MCF 10A (cell line): Measurements from ENCODE around the gene CSTB. TPM values are rescaled to one million over a fixed set of nuclear protein-coding genes. Genes with fewer than 3 reads are reported as not detected.

Experiments
- BruUV-seq: library from RNA; stranded (reverse); fragments of 400-500 nt; replicated peaks from 2 replicates; lab custom pipeline; 2021; lab: Mats Ljungman, UMichigan
- CTCF ChIA-PET: fragments of 300-600 bp; sonication (Branson Sonifier 250); formaldehyde crosslinking; extraction: SDS; loops from one replicate; lab custom pipeline; 2021; ENCODE audit warnings: antibody characterized with exemption, inconsistent platforms; lab: Yijun Ruan, JAX
- POLR2A ChIA-PET: fragments of 300-600, 350-650 bp; sonication (Branson Sonifier 250); formaldehyde crosslinking; extraction: SDS; loops from one replicate; lab custom pipeline; 2020; ENCODE audit warnings: antibody characterized with exemption, inconsistent platforms; lab: Yijun Ruan, JAX
- DNase-seq: peaks from one replicate; pipeline ENCODE4 v3.0.0-alpha.2; 2018; ENCODE audit not compliant: unreplicated experiment
- H3K27ac Mint-ChIP-seq: one replicate; pipeline ENCODE4 v1.8.0; 2022; ENCODE audit warnings: mild to moderate bottlenecking, low read depth, mixed read lengths; ENCODE audit not compliant: unreplicated experiment
- H3K27me3 Mint-ChIP-seq: one replicate; pipeline ENCODE4 v1.8.0; 2022; ENCODE audit warnings: mixed read lengths; ENCODE audit not compliant: insufficient read depth, unreplicated experiment
- H3K36me3 Mint-ChIP-seq: one replicate; pipeline ENCODE4 v1.8.0; 2022; ENCODE audit warnings: mild to moderate bottlenecking, moderate library complexity, mixed read lengths; ENCODE audit not compliant: insufficient read depth, unreplicated experiment
- H3K4me1 Mint-ChIP-seq: one replicate; pipeline ENCODE4 v1.8.0; 2022; ENCODE audit warnings: mixed read lengths; ENCODE audit not compliant: insufficient read depth, unreplicated experiment
- H3K4me3 Mint-ChIP-seq: one replicate; pipeline ENCODE4 v1.8.0; 2022; ENCODE audit warnings: mild to moderate bottlenecking, moderate library complexity, mixed read lengths; ENCODE audit not compliant: unreplicated experiment
- H3K9me3 Mint-ChIP-seq: one replicate; pipeline ENCODE4 v1.8.0; 2022; ENCODE audit warnings: mixed read lengths; ENCODE audit not compliant: unreplicated experiment
- intact Hi-C: fragments of 100-400 bp; cut with micrococcal nuclease; formaldehyde crosslinking; loops from 2 replicates; pipeline ENCODE4 v1.14.1; 2022
- total RNA-seq: library from RNA; stranded (reverse); gene quantifications from 2 replicates; pipeline ENCODE4 v1.2.3, GENCODE V29; 2022
- TF ChIP-seq, protein P1 (sequence below): fragments of 200-600 bp; IDR thresholded peaks from one replicate; pipeline ENCODE4 v1.8.0; 2022; ENCODE audit warnings: antibody characterized with exemption, mild to moderate bottlenecking; ENCODE audit not compliant: unreplicated experiment

The CSTB gene
- total RNA-seq, 1 experiment from 2014 or later, result 60.5 TPM

DNA sequence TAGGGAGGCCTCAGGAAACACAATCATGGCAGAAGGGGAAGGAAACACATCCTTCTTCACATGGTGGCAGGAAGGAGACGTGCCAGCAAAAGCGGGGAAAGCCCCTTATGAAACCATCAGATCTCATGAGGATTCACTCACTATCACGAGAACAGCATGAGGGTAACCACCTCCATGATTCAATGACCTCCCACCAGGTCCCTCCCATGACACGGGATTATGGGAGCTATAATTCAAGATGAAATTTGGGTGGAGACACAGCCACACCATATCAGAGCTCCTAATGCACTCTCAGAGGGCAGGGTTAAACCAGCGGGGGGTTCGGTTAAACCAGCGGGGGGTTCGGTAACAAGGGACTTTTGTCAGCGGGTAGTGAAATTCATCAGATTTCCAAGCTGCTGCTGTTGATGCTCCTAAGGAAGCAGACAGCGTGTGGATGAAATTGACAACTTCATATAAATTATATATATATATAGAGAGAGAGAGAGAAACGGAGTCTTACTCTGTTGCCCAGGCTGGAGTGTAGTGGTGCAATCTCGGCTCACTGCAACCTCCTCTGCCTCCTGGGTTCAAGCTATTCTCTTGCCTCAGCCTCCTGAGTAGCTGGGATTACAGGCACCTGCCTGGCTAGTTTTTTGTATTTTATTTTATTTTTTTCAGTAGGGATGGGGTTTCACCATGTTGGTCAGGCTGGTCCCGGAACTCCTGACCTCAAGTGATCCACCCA is 4.2 kb downstream of the CSTB start:
- no peak overlapping the region for H3K4me3 Mint-ChIP-seq
- intact Hi-C loops, result no loop called here
- ChIA-PET POLR2A (interaction anchor here (0.7 to 4.1 kb wide), 6 partner anchors 8 to 235 kb away, joined by 3 to 13 read pairs (median 6); partner anchors contain the start of gene RRP1), CTCF (interaction anchor here (0.6 kb wide), 2 partner anchors 18 to 149 kb away, joined by 3 read pairs; partner anchors contain the start of gene RRP1)
- no peaks in the 10 kb centered on the region for H3K27me3 Mint-ChIP-seq
- no TSS peak for BruUV-seq
- TF ChIP-seq, protein P1, sequence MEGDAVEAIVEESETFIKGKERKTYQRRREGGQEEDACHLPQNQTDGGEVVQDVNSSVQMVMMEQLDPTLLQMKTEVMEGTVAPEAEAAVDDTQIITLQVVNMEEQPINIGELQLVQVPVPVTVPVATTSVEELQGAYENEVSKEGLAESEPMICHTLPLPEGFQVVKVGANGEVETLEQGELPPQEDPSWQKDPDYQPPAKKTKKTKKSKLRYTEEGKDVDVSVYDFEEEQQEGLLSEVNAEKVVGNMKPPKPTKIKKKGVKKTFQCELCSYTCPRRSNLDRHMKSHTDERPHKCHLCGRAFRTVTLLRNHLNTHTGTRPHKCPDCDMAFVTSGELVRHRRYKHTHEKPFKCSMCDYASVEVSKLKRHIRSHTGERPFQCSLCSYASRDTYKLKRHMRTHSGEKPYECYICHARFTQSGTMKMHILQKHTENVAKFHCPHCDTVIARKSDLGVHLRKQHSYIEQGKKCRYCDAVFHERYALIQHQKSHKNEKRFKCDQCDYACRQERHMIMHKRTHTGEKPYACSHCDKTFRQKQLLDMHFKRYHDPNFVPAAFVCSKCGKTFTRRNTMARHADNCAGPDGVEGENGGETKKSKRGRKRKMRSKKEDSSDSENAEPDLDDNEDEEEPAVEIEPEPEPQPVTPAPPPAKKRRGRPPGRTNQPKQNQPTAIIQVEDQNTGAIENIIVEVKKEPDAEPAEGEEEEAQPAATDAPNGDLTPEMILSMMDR, result no peak
- H3K4me1 Mint-ChIP-seq, result peaks cover 27% of the 10 kb centered on the region
- no peak overlapping the region for H3K27ac Mint-ChIP-seq
- DNase-seq, result no peak
- no peaks in the 10 kb centered on the region for H3K9me3 Mint-ChIP-seq
- H3K36me3 Mint-ChIP-seq, result peaks cover 39% of the 10 kb centered on the region

- H3K27ac Mint-ChIP-seq, result no peak overlapping the region
- H3K27me3 Mint-ChIP-seq, result no peaks in the 10 kb centered on the region
- no peaks in the 10 kb centered on the region for H3K9me3 Mint-ChIP-seq
- intact Hi-C loops, result no loop called here
- H3K4me3 Mint-ChIP-seq, result no peak overlapping the region
- ChIA-PET POLR2A (interaction anchor here (1.1 to 4.1 kb wide), 5 partner anchors 9 to 43 kb away, joined by 4 to 13 read pairs (median 6); no protein-coding TSS in a partner anchor), CTCF (interaction anchor here (0.6 kb wide), 1 partner anchor 150 kb away, joined by 3 read pairs; no protein-coding TSS in a partner anchor)
- H3K4me1 Mint-ChIP-seq, result peaks cover 27% of the 10 kb centered on the region
- no TSS peak for BruUV-seq
- DNase-seq, result no peak
- TF ChIP-seq, protein P1, result no peak
- peaks cover 39% of the 10 kb centered on the region for H3K36me3 Mint-ChIP-seq
Observed at GRCh38 chr21:43771199-43771675, 4.9 kb downstream of the CSTB start.

DNA sequence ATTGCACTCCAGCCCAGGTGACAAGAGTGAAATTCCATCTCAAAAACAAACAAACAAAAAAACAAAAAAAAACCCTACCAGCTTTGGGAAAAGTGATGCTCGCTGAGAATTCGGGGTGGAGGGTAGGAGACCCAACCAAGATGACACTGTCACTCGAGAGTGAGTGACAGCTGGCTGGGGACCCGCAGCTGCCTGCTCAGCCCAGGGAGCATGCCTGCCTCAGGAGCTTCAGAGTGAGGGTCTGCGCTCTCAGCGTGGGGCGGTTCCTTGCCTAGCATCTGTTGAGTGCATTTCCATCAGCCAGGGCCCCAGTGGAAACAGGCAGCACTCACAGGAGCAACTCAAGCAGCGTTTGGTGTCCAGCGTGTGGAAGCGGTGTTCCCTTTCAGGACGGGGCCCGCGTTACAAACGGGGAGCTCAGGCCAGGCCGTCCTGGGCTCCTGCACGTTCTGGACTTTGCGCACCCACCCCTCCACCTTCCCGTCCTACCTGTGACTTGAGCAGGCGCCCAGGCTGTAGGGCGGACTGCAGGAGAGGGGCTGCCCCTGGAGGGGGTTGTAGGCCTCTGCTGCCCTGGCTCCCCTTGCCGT is 5.9 kb downstream of the CSTB start:
- POLR2A ChIA-PET, result interaction anchor here (0.7 to 1.1 kb wide), 2 partner anchors 12 to 19 kb away, joined by 3 to 5 read pairs; no protein-coding TSS in a partner anchor
- no peaks in the 10 kb centered on the region for H3K27me3 Mint-ChIP-seq
- CTCF ChIA-PET, result interaction anchor here (0.6 kb wide), 1 partner anchor 776 kb away, joined by 3 read pairs; no protein-coding TSS in a partner anchor
- peaks cover 28% of the 10 kb centered on the region for H3K4me1 Mint-ChIP-seq
- TF ChIP-seq, protein P1, result no peak
- no peak for DNase-seq
- intact Hi-C loops, result no loop called here
- no peak overlapping the region for H3K4me3 Mint-ChIP-seq
- peaks cover 35% of the 10 kb centered on the region for H3K36me3 Mint-ChIP-seq
- H3K9me3 Mint-ChIP-seq, result no peaks in the 10 kb centered on the region
- no TSS peak for BruUV-seq
- H3K27ac Mint-ChIP-seq, result no peak overlapping the region
